Stimulated activated CD4-positive, alpha-beta T cell treated with anti-CD3 and anti-CD28 coated beads, Interleukin-1b, Interleukin-23, amount 100 ng/mL, for 24 hours (primary cell): ENCODE data around the gene FGD3.
A peak's percentile ranks its signal among the peaks of the same experiment; 100 is the strongest.

Source experiments
- DNase-seq, 4 experiments: peaks; one replicate each; pipeline ENCODE4 v3.0.0-alpha.2; 2020; ENCODE audit warnings: low read depth in 4 of 4, low spot score in 1 of 4

FGD3 gene

DNA sequence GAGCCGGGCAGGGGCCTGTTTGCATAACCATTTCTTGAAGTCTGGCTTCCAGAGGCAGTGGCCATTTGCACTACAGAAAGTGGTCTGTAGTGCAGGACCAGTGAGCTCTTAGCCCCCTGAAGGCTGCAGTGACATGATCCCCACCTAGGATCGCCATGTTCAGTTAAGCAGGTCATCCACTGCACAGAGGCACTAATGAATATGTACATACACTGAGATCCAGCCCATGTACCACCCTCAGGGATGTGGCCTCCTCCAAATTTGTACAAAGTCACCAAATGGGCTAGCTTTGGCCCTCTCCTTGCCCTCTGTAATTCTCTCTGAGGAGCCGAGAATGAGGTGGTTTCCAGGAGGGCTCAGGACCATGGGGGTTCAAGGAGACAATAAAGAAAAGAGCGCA is 102.9 kb downstream of the FGD3 start:
- no peak for DNase-seq

DNA sequence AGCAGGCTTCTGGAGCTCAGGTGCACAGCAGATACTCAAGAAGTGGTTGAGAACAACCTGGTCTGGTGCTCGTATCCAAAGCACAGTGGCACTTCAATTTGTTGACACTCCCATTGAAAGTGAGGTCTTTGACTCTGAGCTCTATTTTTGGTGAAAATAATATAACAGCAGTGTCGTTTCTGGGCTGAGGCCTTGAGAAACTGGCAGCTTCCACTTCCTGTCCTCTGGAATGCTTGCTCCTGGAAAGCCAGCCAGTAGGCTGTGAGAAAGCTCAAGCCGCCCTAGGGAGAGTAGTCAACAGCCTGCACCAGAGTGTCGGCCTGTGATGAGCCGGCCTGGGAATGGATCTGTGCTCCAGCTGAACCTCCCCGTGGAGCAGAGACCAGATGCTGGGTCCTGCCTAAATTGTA is 104.4 kb downstream of the FGD3 start:
- DNase-seq: no peak

DNA sequence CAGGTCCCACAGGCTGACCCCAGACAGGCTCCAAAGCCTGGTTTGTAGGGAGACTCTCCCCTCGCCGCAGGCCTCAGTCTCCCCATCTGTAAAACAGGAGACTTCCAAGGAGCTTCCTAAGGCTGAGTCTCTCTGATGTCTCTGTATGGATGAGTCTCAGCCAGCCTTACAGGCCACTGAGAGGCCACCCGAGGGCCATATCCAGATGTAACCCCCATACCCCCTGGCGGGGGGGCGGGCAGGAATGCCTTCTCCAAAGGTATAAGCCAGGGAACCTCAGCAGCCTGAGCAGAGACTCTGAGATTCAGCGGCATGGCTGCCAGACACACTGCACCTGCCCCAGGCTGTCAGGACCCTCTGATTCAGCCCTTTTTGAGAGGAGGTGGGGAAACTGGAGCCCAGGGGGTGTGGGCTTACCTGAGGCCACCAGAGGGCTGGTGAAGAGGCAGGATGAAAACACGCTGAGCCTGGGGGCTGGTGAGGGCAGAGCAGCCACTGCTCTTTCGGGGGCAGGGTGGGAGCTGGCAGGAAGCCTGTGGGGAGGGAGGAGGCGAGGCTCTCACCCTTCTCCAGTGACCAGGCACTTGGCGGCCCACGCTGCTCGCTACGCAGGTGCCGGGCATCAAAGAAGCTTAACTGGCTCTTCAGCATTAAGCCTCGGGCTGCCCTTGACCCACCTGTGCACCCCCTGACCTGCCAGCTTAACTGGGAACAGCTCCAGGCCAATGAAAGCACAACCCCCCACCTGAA is 105.6 kb downstream of the FGD3 start:
- no peak for DNase-seq

DNA sequence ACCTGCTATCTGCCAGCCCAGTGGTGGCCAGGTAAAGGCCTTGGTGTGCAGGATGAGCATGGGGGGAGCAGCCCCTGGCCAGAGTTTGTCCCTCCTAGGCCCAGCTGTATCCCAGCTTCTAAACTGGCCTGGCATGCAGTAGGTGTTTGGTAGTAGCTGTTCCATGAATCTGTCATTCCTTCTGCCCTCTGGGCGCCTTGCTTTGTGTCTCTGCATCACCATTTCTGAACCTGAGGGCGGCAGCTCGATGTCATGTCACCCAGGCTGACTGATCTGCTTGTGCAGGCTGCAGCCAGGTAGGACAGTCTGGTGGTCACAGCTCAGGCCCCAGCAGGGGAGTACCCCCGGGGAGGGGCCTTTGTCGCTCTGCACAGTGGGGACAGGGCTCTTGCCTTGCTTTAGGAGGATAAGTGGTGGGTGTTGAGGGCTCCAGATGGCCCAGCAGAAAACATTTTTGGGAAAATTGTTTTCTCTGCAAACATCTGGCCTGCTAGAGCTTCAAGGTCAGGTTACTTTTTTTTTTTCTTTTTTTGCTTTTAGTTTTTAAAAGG is 106.5 kb downstream of the FGD3 start:
- no peak for DNase-seq

DNA sequence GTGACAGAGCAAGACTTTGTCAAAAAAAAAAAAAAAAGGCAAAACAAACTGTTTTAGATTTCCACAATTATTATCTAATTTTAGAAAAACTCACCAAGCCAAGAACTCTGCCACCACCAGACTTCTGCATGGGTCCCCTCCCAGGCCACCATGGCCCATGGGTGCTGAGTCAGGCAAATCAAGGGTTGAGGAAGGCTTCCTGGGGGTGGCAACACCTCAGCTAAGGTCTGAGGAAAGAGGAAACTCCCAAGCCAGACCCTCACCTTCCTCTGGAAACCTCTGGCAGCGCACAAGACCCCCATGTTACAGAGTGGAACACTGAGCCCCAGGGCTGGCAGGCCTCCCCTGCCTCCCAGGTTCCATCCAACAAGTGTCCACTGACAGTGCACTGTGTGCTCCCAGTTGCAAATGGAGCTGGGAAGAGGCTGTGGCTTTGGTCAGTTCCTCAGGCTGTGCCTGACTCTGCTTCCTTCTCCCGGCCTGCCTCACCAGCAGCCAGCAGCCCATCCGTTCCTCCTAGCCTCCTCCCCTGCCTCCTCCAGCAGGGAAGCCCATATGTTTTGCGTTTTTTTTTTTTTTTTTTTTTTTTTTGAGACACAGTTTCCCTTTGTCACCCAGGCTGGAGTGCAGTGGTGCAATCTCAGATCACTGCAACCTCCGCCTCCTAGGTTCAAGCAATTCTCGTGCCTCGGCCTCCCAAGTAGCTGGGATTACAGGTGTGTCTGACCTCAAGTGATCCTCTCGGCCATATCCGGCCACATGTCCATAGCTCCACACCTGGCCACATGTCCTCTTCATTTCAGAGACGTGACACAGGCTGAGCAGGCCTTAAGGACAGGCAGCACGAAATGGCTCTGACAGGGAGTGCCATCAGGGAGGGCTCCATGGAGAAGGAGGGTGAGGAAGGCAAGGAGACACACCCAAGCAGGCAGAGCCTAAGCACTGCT is 107.7 kb downstream of the FGD3 start:
- no peak for DNase-seq

DNA sequence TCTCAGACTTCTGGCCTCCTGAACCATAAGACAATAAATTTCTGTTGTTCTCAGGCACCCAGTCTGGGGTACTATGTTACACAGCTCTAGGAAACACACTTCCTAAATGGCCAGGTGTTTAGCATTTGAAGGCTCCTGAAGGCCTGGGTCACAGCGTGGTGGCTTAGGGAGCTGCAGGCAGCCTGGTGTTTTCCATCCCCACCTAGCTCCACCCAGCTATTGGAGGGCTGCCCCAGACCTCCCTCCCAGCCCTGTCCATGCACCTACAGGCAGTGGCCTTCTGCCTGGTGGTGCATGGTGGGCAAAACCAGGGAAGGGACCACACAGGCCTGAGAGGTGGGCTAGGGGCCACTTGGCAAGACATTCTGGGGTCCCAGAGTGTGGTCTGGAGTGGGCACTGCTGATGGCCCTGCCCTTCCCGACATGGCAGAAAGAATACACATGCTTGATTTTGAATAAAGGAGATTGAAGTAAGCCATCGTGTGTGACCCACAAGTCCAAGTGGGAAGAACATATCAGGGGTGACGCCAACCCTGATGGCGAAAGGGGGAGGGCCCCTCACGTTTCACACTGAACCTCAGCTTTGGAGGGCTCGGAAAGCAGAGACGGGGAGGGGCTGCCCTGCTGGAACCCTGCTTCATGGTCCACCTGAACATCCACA is 109.8 kb downstream of the FGD3 start:
- DNase-seq: no peak

DNA sequence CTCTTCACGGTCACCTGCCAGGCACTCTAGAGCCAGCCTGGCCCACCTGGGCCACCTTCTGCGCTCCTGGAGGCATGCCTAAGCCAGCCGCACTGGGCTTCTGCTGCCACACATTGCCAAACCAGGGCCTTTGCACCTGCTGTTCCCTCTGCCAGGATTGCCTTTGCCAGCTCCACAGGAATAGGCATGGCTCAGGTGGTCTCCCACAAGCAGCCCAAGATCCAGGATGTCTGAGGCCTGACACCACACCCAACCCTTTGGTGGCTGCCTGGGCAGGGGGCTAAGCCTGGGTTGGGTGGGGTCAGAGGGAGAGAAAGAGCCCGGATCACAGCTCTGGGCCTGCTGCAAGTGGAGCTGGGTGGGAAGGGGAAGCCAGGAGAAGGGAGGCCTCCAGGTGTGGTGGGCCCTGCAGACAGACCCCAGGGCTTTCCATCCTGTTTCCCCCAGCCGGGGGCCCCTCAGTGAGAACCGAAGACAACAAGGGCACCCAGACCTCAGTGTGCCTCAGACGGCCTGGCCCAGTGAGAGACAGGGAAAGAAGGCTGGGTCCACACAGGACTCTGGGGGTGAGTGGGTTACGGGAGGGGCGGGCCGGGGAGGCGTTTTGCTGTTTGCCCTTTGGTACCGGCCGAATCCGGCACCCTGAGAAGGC is 110.5 kb downstream of the FGD3 start:
- no peak for DNase-seq

DNA sequence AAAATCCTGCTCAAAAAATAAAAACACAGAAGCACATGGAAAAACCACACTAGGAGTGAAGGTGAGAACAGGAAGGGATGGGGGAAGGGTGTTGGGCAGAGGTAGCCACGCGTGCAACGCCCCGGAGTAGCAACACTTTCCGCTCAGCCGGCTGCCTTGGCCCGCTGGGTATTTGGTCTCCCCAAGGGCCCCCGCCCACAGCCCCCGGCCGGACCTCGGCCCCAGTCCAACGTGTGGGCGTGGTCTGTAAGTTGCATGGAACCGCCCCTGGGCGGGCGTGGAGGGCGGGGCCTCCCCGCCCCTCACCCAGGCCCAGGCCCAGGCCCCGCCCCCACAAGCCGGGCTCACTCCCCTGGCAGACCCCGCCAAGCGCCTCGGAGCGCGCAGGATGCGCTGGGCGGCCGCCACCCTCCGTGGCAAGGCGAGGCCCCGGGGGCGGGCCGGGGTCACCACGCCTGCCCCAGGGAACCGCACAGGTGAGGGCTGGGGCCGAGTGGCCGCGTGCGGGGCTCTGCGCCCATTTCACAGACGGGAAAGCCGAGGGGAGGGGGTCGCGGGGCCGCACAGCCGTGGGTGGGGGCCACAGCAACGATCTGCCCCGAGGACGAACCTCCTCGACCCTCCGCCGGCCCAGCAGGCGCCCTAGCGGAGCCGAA is 111.2 kb downstream of the FGD3 start, which contains the start of gene SUSD3:
Gene SUSD3, plus strand, starts transcription at position 347 of the 656 bp plus-strand sequence. Its CDS starts 42 bp downstream, at position 389.
- DNase-seq: peak in 3 of 4 experiments; percentile 43 to 66 (median 45)

DNA sequence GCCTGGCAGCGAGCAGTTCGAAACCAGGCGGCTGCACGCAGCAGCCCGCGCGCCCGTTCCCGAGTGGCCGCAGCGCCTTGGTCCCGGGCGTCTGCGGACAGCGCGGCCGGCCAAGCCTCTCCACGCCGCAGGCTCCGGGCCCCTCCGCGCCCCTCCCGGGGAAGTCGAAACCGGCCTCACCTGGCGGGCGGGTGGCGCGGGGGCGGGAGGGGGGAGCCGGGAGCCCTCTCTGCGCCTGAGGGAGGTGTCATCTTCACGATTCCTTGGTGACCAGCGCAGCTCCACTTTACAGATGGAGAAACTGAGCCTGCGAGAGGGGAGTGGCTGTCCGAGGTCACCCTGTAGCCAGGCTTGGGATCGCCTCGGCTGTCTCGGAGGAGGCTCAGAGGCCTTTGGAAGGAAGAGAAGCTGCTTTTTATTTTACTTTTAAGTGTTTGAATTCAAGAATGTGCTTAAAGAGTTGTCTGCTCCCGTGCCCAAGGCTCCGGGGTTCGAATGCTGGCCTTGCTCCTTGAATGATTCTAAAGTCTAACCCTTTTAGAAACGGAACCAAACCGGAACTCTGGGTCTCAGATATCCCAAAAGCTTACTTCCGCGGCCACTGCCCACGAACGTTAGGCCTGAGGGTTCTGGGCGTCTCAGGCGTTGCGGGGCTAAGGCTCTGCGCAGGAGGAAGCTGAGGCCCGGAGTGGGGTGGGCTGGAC is 111.8 kb downstream of the FGD3 start:
- DNase-seq: no peak

DNA sequence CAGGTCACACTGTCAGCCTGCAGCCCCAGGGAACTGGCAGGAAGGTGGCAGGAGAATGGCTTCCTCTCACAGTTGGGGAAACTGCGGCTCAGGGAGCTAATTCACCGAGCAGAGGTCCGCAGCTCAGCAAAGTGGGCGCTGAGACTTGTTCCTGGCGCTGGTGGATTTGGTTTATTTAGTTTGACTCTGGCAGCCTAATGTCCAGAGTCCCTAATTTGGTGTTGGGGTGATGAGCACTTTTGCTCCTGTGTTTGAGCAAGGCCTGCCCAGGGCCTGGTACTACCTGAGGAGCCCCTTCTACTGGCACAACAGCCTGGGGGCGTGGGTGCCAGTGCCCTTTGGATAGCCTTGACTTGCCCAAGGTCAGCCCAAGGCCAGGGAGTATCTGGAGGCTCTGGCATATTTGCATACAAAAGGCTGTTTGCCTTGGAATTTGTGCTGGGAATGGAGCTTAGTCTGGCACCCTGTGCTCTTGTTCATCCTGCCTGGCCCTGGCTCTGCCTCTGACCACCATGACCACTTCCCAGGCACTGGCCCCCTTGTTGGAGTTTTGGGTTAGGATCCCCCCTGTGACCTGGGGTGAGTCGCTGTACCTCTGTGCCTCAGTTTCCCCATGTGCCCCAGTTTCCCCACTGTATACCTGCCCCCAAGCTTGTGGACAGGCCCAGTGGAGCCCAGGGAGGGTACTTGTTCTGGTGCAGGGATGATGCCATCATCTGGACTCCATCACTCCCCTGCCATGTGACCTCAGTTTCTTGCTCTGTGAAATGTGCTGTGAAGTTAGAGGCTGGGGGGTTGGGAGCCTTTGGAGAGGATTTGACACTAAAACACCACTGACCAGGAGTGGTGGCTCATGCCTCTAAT is 112.6 kb downstream of the FGD3 start:
- DNase-seq: no peak

DNA sequence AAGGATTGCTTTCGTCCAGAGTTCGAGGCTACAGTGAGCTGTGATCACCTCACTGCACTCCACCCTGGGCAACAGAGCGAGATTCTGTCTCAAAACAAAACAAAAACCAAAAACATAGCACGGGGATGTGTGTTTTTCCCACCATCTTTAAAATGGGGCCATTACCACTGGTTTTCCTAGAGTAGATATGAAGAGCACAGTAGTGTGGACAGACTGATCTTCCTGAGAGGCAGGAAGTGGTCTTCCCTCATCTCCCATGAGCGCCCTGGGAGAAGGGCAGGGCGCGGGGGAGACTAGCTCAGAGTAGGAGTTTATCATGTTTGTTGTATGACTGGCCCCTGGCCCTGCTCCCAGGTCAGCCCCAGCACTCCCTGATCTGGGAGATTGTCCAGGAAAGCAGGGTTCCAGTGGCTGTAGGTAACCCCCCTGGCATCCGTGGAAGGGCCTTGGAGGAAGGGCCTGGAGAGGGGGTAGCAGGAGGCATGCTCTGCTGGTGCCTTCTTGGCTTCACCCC is 113.5 kb downstream of the FGD3 start:
- no peak for DNase-seq

DNA sequence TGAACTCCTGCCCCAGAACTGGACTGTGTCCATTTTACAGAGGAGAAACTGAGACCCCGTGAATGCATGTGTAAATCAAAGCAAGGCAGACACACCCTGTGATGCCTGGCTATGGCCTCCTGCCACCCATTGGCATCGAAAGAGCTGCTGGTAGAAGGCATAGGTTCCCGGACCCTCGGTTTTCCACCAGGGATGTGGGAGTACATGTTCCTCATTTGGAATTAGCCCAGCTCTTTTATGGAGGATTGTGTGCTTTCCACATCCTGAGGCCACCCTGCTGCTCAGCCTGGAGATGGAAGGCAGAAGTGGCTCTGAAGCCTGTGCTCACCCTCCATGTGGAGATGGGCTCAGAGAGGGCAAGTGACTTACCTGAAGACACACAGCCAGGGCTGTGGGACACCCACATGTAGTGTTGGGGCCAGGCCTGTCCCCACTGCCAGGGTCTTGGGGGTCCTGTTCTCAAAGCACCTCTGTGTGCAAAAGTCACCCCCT is 114.0 kb downstream of the FGD3 start:
- no peak for DNase-seq

DNA sequence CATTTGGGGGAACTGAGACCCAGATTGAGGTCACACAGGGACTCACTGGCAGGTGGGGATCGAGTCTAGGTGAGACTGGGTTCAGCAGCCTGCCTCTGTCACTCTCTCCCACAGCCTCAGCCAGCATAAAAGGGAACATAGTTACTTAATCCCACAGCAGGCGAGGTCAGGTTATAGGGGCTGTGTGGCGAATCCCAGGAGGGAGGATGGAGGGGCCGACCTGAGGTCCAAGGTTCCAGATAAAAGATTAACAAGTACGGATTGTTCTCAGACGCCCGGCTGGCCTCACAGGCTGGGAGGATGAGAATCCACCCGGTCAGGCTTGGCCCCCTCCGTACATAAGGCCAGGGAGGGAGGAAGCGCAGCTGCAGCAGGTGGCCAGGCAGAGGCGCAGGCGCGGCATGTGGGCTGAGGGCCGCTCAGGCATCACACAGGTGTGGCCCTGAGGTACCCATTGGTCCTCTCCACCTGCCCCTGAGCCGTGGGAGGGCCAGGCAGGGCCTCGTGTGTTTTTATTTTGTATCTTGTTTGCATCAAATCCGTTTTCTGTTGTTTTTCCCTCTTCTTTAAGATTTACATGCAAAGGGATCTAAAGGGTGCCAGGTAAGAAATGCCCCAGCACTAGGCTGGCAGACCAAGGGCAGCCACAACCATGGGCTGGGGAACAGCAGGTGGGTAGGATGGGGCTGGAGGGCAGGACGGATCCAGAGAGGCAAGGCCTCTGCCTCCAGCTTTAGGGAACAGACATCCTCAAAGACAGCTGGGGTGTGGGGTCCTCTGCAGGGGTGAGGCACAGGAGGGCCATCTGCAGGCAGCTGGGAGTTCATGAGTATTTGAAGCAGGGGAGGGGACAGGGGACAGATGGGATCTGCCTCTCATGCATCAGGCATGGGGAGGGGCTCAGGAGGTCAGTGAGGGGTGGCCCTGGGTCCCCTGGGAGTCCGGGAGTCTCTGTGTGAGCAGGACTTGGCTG is 114.8 kb downstream of the FGD3 start:
- no peak for DNase-seq

DNA sequence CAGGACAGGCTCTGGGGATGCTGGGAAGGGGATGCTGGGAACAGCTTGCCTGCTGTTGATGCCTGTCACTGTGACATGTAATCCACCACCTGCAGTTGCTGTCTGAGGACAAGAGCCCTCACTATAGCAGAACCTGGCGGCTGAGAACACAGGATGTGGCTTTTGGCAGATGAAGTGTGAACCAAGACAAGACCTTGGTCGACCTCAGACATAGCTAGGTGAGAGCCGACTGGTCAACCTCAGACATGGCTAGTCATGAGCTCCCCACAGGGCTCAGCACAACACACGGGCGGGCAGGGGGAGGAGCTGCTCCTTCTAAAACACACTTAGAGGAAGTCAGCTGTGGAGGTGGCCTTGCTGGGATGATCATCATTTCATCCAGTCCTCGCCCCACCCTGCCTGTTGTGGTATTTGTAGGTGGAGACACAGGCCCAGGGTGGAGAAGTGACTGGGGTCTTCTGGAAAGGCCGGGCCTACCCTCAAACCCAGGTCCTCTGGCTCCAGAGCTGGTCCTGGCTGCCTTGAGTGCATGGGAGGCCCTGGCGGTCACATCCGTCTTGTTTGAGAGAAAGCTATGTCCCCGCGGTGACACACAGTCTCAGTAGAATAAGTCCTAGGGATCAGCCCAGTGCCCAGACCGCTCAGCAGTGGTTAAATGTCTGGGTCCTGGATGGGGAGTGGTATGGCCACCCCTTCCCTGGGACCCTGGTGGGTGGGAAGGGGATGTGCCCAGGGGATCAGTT is 117.2 kb downstream of the FGD3 start:
- peak; percentile 54 to 82 (median 64) for DNase-seq

DNA sequence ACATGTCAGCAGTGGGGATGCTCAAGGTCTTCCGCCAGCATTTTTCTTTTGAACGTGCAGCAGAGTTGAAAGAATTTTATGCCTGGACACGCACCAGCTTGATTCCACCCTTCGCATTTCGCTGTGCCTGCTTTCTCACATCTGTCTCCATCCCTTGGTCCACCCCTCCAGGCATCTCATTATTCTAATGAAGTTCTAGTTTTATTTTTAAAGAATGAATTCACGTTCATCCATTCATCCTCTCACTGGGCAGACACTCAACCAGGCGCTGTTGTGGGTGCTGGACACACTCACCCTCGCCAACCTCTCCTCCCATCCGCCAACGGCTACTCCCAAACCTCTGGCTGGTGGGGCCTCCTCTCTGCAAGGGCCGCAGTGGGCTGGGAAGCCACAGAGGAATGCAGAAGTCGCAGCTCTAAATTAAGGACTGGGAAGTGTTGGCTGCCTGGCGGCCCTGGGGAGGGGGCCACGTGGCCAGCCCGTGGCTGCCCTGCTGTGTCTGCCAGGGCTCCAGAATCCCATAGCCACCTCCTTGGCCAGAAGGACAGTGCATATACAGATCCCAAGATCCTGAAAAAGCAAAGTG is 117.9 kb downstream of the FGD3 start:
- DNase-seq: no peak

DNA sequence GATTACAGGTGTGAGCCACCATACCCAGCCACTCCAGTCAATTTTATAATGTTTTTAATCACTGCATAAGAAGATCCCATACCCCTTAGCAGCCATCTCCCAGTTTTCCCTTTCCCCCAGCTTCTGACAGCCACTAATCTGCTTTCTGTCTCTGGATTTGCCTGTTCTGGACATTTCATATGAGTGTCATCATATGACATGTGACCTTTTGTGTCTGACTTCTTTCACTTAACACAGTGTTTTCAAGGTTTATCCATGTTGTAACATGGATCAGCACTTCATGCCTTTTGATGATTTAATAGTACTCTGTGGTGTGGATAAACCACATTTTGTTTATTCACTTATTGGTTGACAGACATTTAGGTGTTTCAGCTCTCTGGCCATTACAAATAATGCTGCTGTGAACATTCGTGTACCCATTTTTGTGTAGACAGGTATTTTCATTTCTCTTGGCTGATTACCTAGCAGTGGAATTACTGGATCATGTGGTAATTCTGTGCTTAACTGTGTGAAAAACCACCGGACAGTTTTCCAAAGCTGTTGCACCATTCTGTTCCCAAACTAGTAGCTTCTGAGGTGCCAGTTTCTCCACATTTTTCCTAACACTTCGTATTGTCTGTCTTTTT is 119.8 kb downstream of the FGD3 start:
- DNase-seq: no peak
